Measurements from ENCODE around the gene CAMK2A. TPM values are rescaled to one million over a fixed set of nuclear protein-coding genes. Genes with fewer than 3 reads are reported as not detected.

Gene CAMK2A
- total and polyA plus RNA-seq, 2 donors: 0.09 to 0.39 TPM

GRCh38 chr5:150265870-150266383 lies 23.6 kb downstream of the CAMK2A start:
- no peak for DNase-seq (ENCODE audit: low read depth in 6 of 9, low spot score in 9 of 9)
- Histone ChIP-seq H3K9me3 (ENCODE audit: control insufficient read depth in 2 of 2, insufficient read depth in 1 of 2, low read length in 1 of 2) (no peaks in the 10 kb centered on the region), H3K36me3 (ENCODE audit: control insufficient read depth in 2 of 2, insufficient read depth in 2 of 2, low read length in 1 of 2) (no peaks in the 10 kb centered on the region), H3K4me1 (ENCODE audit: control insufficient read depth in 2 of 2, insufficient read depth in 2 of 2, low read length in 2 of 2) (no peaks in the 10 kb centered on the region), H3K27ac (ENCODE audit: low read depth in 1 of 2, low read length in 1 of 2) (no peak overlapping the region), H3K27me3 (ENCODE audit: control insufficient read depth in 2 of 2, insufficient read depth in 1 of 2, low read length in 1 of 2) (no peaks in the 10 kb centered on the region), H3K4me3 (ENCODE audit: low read length in 2 of 2) (no peak overlapping the region)
- WGBS: 89% methylated on average over 6 of the region's 6 CpGs

- Histone ChIP-seq H3K27me3 (ENCODE audit: control insufficient read depth in 2 of 2, insufficient read depth in 1 of 2, low read length in 1 of 2) (no peaks in the 10 kb centered on the region), H3K4me3 (ENCODE audit: low read length in 2 of 2) (no peak overlapping the region), H3K27ac (ENCODE audit: low read depth in 1 of 2, low read length in 1 of 2) (no peak overlapping the region), H3K4me1 (ENCODE audit: control insufficient read depth in 2 of 2, insufficient read depth in 2 of 2, low read length in 2 of 2) (no peaks in the 10 kb centered on the region), H3K9me3 (ENCODE audit: control insufficient read depth in 2 of 2, insufficient read depth in 1 of 2, low read length in 1 of 2) (no peaks in the 10 kb centered on the region), H3K36me3 (ENCODE audit: control insufficient read depth in 2 of 2, insufficient read depth in 2 of 2, low read length in 1 of 2) (no peaks in the 10 kb centered on the region)
- no peak for DNase-seq (ENCODE audit: low read depth in 6 of 9, low spot score in 9 of 9)
- WGBS: 89% methylated on average over 23 of the region's 23 CpGs
Measured at GRCh38 chr5:150264667-150265603, 24.6 kb downstream of the CAMK2A start.

GRCh38 chr5:150263801-150264621 lies 25.6 kb downstream of the CAMK2A start:
- no peak for DNase-seq (ENCODE audit: low read depth in 6 of 9, low spot score in 9 of 9)
- 70% methylated on average over 11 of the region's 11 CpGs for WGBS
- no peaks in the 10 kb centered on the region for H3K9me3 ChIP-seq (ENCODE audit: control insufficient read depth in 2 of 2, insufficient read depth in 1 of 2, low read length in 1 of 2)
- H3K4me3 ChIP-seq (ENCODE audit: low read length in 2 of 2): no peak overlapping the region
- no peaks in the 10 kb centered on the region for H3K27me3 ChIP-seq (ENCODE audit: control insufficient read depth in 2 of 2, insufficient read depth in 1 of 2, low read length in 1 of 2)
- no peaks in the 10 kb centered on the region for H3K36me3 ChIP-seq (ENCODE audit: control insufficient read depth in 2 of 2, insufficient read depth in 2 of 2, low read length in 1 of 2)
- H3K4me1 ChIP-seq (ENCODE audit: control insufficient read depth in 2 of 2, insufficient read depth in 2 of 2, low read length in 2 of 2): no peaks in the 10 kb centered on the region
- H3K27ac ChIP-seq (ENCODE audit: low read depth in 1 of 2, low read length in 1 of 2): no peak overlapping the region

- H3K36me3 ChIP-seq (ENCODE audit: control insufficient read depth in 2 of 2, insufficient read depth in 2 of 2, low read length in 1 of 2): no peaks in the 10 kb centered on the region
- no peaks in the 10 kb centered on the region for H3K9me3 ChIP-seq (ENCODE audit: control insufficient read depth in 2 of 2, insufficient read depth in 1 of 2, low read length in 1 of 2)
- WGBS: 96% methylated on average over 5 of the region's 5 CpGs
- H3K4me1 ChIP-seq (ENCODE audit: control insufficient read depth in 2 of 2, insufficient read depth in 2 of 2, low read length in 2 of 2): no peaks in the 10 kb centered on the region
- no peak overlapping the region for H3K27ac ChIP-seq (ENCODE audit: low read depth in 1 of 2, low read length in 1 of 2)
- no peak overlapping the region for H3K4me3 ChIP-seq (ENCODE audit: low read length in 2 of 2)
- no peak for DNase-seq (ENCODE audit: low read depth in 6 of 9, low spot score in 9 of 9)
- no peaks in the 10 kb centered on the region for H3K27me3 ChIP-seq (ENCODE audit: control insufficient read depth in 2 of 2, insufficient read depth in 1 of 2, low read length in 1 of 2)
Measured at GRCh38 chr5:150263375-150263775, 26.2 kb downstream of the CAMK2A start.

GRCh38 chr5:150262502-150262901 lies 27.1 kb downstream of the CAMK2A start:
- Histone ChIP-seq H3K9me3 (ENCODE audit: control insufficient read depth in 2 of 2, insufficient read depth in 1 of 2, low read length in 1 of 2) (no peaks in the 10 kb centered on the region), H3K27ac (ENCODE audit: low read depth in 1 of 2, low read length in 1 of 2) (no peak overlapping the region), H3K4me3 (ENCODE audit: low read length in 2 of 2) (no peak overlapping the region), H3K27me3 (ENCODE audit: control insufficient read depth in 2 of 2, insufficient read depth in 1 of 2, low read length in 1 of 2) (no peaks in the 10 kb centered on the region), H3K36me3 (ENCODE audit: control insufficient read depth in 2 of 2, insufficient read depth in 2 of 2, low read length in 1 of 2) (no peaks in the 10 kb centered on the region), H3K4me1 (ENCODE audit: control insufficient read depth in 2 of 2, insufficient read depth in 2 of 2, low read length in 2 of 2) (no peaks in the 10 kb centered on the region)
- no peak for DNase-seq (ENCODE audit: low read depth in 6 of 9, low spot score in 9 of 9)
- WGBS: 94% methylated on average over 7 of the region's 7 CpGs

GRCh38 chr5:150261231-150261630 lies 28.3 kb downstream of the CAMK2A start:
- no peak overlapping the region for H3K4me3 ChIP-seq (ENCODE audit: low read length in 2 of 2)
- DNase-seq (ENCODE audit: low read depth in 6 of 9, low spot score in 9 of 9): no peak
- H3K4me1 ChIP-seq (ENCODE audit: control insufficient read depth in 2 of 2, insufficient read depth in 2 of 2, low read length in 2 of 2): no peaks in the 10 kb centered on the region
- H3K9me3 ChIP-seq (ENCODE audit: control insufficient read depth in 2 of 2, insufficient read depth in 1 of 2, low read length in 1 of 2): no peaks in the 10 kb centered on the region
- H3K36me3 ChIP-seq (ENCODE audit: control insufficient read depth in 2 of 2, insufficient read depth in 2 of 2, low read length in 1 of 2): no peaks in the 10 kb centered on the region
- 81% methylated on average over 8 of the region's 8 CpGs for WGBS
- H3K27ac ChIP-seq (ENCODE audit: low read depth in 1 of 2, low read length in 1 of 2): no peak overlapping the region
- H3K27me3 ChIP-seq (ENCODE audit: control insufficient read depth in 2 of 2, insufficient read depth in 1 of 2, low read length in 1 of 2): no peaks in the 10 kb centered on the region

- no peak overlapping the region for H3K4me3 ChIP-seq (ENCODE audit: low read length in 2 of 2)
- DNase-seq (ENCODE audit: low read depth in 6 of 9, low spot score in 9 of 9): no peak
- H3K36me3 ChIP-seq (ENCODE audit: control insufficient read depth in 2 of 2, insufficient read depth in 2 of 2, low read length in 1 of 2): no peaks in the 10 kb centered on the region
- H3K27ac ChIP-seq (ENCODE audit: low read depth in 1 of 2, low read length in 1 of 2): no peak overlapping the region
- H3K9me3 ChIP-seq (ENCODE audit: control insufficient read depth in 2 of 2, insufficient read depth in 1 of 2, low read length in 1 of 2): no peaks in the 10 kb centered on the region
- H3K27me3 ChIP-seq (ENCODE audit: control insufficient read depth in 2 of 2, insufficient read depth in 1 of 2, low read length in 1 of 2): no peaks in the 10 kb centered on the region
- no peaks in the 10 kb centered on the region for H3K4me1 ChIP-seq (ENCODE audit: control insufficient read depth in 2 of 2, insufficient read depth in 2 of 2, low read length in 2 of 2)
- 88% methylated on average over 6 of the region's 6 CpGs for WGBS
Measured at GRCh38 chr5:150258130-150258529, 31.4 kb downstream of the CAMK2A start.

- no peaks in the 10 kb centered on the region for H3K36me3 ChIP-seq (ENCODE audit: control insufficient read depth in 2 of 2, insufficient read depth in 2 of 2, low read length in 1 of 2)
- no peak overlapping the region for H3K4me3 ChIP-seq (ENCODE audit: low read length in 2 of 2)
- 93% methylated on average over 11 of the region's 11 CpGs for WGBS
- H3K4me1 ChIP-seq (ENCODE audit: control insufficient read depth in 2 of 2, insufficient read depth in 2 of 2, low read length in 2 of 2): no peaks in the 10 kb centered on the region
- no peak overlapping the region for H3K27ac ChIP-seq (ENCODE audit: low read depth in 1 of 2, low read length in 1 of 2)
- DNase-seq (ENCODE audit: low read depth in 6 of 9, low spot score in 9 of 9): no peak
- no peaks in the 10 kb centered on the region for H3K27me3 ChIP-seq (ENCODE audit: control insufficient read depth in 2 of 2, insufficient read depth in 1 of 2, low read length in 1 of 2)
- no peaks in the 10 kb centered on the region for H3K9me3 ChIP-seq (ENCODE audit: control insufficient read depth in 2 of 2, insufficient read depth in 1 of 2, low read length in 1 of 2)
Measured at GRCh38 chr5:150257424-150257823, 32.1 kb downstream of the CAMK2A start.
